SW 1271 (cell line): ENCODE data around the gene PRICKLE2.

Experiments used
- DNase-seq, 2 experiments: peaks; one replicate each; lab custom pipeline; 2025; lab: John Stamatoyannopoulos, UW

Gene PRICKLE2, protein sequence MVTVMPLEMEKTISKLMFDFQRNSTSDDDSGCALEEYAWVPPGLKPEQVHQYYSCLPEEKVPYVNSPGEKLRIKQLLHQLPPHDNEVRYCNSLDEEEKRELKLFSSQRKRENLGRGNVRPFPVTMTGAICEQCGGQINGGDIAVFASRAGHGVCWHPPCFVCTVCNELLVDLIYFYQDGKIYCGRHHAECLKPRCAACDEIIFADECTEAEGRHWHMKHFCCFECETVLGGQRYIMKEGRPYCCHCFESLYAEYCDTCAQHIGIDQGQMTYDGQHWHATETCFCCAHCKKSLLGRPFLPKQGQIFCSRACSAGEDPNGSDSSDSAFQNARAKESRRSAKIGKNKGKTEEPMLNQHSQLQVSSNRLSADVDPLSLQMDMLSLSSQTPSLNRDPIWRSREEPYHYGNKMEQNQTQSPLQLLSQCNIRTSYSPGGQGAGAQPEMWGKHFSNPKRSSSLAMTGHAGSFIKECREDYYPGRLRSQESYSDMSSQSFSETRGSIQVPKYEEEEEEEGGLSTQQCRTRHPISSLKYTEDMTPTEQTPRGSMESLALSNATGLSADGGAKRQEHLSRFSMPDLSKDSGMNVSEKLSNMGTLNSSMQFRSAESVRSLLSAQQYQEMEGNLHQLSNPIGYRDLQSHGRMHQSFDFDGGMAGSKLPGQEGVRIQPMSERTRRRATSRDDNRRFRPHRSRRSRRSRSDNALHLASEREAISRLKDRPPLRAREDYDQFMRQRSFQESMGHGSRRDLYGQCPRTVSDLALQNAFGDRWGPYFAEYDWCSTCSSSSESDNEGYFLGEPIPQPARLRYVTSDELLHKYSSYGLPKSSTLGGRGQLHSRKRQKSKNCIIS

DNA sequence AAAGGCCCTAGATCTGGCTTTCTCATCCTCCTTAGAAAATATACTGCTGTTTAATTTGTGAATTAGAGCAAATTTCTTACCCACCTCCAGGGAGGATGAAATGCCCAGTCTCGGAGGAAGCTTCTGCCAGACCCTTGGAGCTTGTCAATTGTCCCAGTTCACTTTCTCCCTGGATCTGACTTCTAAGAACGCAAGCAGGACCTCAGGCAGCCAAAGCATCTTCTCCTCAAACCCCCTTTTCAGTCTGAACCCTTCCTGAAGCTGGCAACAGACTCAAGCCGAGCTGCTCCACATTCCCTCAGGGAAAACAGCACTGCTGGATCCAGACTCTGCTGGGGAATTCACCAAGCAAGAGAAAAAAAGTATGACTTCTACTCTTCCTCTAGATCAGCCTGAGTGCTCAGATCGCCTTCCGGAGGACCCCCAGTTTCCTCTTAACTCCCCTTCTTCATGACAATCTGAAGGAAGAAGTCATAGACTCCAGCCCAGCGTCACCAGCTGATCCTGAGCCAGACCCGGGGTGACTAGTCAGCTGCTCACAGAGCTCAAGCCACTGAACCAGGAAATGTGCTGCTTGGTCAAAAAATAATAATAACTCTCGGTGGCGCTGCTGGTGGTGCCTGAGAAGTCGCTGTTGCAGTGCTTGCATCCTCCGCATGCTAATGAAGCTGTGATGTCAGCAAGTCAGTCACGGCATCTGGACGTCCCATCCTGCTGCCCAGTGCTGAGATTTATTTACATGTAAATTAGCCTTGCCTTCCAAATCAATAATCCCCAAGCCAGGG lies at the start of gene PRICKLE2:
Gene PRICKLE2 (minus strand): TSS at position 641 of the 785 bp plus-strand sequence. CDS start 26,539 bp downstream, outside the sequence.
- DNase-seq, result no peak

DNA sequence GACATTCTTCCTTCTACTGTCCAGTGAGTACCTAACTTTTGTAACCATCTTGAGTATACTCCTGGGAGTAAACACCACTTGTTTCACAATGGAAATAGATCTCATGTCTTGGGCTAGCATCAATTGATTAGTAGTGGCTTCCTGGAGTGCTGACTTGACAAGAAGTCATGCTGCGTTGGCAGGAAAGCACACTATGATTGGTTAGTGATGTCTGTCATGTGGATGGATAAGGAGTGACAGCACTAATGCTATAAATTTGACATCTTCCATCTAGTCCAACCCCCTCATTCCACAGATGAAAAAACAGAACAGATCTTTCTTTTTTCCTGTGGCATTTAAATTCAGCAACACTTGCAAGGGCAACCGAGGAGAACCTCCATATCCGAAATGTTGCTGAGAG lies 47.6 kb upstream of the PRICKLE2 start:
- no peak for DNase-seq

DNA sequence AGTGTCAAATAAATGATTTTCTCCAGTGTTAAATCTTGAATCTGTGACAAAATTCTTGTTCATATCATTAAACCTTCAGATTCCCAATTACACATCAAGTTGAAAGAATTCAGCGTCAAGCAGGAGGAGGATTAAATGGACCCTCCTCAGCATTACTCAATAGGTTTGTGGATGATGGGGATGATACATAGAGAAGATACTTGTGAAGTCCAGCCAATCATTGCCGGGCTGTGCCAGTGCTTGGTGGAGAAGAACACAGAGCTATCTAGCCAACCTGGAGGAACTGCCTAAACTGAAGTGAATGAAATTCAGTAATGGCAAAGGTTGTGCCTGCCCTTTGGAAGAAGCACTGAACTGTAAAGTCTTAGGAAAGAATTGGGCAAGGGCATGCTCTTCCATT lies 47.0 kb upstream of the PRICKLE2 start:
- DNase-seq, result no peak

DNA sequence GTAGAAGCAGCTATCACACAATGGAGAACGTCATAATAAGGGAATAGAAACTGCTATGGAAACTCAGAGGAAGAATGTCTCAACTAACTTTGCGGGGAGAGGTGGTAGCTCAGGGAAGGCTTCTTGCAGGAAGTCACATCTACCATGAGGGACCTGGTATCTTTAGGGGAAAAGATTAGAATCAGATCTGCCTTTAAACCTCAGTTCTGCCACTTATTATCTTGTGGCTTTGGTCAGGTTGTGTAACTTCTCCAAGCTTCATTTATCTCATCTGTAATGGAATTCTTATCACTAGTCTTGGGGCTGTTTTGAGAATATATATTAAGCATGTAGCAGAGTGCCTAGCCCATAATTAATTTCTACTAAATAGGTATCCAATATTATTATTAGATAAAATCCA lies 46.4 kb upstream of the PRICKLE2 start:
- no peak for DNase-seq

DNA sequence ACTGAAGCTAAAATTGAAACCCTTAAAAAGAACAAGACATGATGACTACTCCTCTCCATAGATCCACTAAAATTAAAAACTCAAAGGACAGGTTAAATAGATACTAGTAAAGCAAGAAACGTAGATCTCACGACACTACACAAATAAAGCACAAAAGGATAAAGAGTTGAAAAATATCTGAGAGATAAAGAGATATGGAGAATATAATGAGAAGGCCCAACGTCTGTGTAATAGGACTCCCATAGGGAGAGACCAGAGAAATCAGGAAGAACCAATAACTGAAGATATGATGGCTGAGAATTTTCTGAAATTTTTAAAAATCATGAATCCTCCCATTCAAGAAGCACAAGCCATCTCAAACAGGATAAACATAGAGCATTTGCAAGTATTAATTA lies 45.6 kb upstream of the PRICKLE2 start:
- no peak for DNase-seq

DNA sequence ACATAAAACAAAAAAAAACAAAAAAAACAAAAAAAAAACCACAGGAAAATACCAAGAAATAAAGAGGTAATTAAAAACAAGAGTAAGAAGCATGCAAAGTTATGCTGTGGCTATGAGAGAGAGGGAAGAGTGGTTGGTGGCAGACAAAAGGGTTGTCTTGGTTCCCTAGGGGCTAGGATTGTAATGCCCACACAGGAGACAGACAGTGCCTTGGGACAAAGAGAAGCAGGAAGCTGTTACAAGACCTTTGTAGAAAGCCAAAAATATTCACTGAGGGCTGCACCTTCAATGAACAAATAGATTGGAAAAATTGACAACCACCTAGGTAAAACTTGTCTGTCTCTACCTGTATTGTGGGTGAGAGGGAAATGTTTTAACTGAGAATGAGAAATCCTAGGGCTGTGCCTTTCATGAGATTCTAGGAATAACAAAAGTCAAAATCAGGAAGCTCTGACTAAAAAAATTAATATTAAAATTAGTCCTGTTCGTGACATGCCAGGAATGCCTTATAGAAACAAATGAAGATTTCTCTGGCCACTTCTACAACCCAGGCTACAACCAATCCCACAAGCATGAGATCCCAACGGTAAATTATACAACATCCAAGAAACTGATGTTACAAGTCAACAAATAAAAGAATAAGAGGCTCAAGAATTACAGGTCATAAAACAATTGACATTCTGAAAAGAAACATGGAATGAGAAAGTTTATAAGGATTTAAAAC lies 45.0 kb upstream of the PRICKLE2 start:
- DNase-seq, result no peak

DNA sequence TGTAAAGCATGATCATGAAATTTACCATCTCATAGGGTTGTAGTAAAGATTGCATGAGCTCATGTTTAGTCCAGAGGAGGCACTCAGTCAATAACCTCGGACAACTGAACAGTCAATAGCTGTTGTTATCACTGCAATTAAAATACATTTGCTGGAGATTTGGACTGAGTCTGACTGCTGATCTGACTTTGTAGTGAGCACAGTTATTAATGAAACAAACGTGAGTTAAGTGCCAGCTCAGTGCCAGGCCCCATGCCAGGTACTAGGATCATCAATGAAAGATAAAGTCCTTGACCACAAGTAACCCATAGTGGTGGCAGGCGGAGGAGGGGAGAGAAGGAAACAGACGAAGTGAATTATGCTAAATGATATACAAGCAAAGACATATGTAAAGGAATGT lies 43.7 kb upstream of the PRICKLE2 start:
- no peak for DNase-seq

DNA sequence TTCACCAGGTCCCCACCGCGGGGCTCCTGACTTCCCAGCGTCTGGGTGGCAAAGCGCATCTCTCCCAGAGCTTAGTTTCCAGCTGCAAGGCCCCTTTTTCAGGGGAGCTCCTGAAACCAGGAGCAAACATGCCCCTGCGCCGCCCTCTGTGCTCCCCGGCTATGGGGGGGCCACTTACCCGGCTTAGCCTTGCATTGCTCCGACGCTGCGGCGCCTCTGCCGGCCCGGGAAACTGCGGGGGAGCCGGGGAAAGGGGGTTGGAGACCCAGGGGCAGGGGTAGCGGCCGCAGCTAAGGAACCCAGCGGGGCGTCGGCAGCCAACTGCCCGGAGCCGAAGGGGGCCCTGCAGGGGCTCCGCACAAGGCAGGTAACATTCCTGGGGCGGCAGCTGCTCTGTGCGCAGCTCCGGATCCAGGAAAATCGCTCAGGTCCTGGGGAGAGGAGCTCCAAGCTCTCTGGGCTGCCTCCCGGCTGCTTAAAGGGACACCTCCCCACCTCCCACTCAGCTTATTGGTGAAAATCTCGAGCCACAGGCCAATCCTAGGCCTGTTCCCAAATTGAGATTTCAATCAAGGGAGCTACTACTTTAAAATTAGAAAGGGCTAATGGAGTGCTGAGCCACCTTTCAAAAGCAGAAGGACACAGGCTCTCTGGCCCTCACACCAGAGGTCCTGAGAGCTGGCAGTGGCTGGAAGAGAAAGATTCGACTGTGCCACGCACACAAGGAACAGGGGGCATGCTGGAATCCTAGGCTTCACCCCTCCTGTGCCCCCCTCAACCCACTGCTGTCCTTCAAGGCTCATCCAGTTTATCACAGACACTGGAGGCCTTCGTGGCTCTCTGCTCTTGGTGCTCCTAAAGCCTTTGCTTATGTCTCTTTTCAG lies 42.7 kb upstream of the PRICKLE2 start:
- no peak for DNase-seq

DNA sequence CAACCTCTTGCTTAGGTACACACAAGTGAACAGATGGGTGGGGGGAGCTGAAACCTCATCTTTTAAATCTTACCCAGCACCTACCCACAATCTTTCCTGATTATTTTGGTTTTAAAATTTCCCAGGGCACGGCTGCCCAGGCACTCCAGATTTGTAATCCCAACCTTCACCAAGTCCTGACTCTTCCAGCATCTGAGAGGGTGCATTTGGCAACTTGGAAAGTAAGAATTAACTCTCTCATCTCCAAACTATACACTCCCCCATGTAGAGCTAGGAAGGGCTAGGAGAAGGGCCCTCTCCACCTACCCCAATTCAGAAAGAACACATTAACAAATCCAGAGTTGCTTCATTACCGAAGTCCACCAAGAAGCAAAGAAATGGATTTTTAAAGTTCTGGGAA lies 41.7 kb upstream of the PRICKLE2 start:
- no peak for DNase-seq

DNA sequence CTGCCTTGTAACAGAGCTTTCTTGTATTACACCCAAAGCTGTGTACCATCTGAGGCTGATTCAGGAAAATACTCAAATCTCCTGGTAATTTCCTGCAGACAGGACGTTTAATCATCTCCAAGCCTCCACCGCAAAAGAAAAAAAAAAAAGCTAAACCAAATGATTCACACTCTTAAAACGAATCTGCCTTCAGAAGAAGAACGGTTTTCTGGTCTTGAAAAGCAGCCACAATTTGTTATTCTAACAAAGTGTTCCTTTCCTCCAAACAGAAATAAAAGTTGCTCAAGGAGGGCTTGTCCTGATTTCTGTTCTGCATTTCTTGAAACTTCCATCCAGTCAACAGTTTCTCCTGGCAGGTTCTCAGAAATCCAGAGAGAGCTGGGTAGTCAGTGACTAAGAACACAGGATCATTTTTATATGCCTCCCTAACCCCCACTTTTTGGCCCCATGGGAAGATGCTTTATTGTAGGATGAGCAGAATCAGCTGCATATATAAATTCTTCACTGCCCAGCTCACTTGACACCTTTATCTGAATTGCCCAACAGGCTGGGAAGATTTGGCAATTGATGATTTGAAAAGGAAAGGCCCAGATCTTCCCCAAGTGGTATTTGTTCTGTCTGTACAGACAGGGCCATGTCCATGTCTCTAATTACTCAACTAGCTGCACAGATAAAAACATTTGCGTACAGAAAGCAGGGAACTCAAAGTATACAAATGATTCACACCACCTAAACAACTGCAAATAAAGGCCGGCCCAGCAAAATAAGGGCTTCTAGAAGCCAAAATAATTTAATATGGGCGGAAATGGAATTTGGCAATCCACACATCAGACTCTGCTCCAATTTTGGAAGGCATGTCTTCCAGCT lies 41.0 kb upstream of the PRICKLE2 start:
- no peak for DNase-seq

DNA sequence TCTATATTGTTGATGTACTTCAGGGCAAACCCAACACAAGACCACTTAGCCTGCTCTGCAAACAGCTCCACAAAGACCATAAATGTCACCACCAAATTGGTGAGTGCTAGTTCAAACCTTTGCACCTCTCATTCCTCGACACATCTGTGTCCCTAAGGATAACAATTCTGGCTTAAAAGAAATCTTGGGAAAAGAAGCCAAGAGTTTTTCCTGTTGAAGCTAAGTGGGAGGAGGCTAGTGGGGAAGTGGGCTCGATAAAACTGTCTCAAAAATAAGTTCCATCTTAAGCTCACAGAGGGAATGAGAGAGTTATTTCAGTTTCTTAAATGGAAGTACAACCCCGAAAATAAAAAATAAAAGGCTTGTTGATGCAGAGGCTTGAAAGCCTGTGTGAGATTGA lies 40.4 kb upstream of the PRICKLE2 start:
- DNase-seq, result no peak

DNA sequence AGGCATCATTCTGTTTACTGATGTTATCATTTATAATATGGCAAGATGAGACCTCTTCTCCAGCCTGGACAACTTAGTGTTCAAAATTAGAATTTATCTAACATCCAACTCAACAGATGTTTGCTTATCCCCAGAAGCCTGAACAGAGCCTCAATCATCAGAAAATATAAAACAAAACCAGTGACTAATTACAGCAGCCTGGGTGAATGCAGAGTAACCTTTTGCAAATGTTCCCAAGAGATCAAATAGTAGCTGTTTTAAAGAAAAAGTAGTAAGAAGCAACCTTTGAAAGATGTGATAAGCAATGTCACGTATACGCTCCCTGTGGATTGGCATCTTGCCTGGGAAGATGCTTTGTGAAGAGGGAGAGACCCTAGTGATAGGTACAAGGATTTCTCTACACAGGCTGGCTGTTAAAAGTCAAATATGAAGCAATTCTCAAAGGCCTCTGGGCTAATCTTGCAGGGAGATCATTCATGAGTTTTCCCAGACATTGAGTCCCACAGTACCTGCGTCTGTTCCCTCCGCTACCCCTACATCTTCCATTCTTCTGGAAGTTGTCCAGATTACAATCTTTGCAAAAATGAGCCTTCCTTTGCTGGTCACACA lies 39.3 kb upstream of the PRICKLE2 start:
- DNase-seq, result no peak

DNA sequence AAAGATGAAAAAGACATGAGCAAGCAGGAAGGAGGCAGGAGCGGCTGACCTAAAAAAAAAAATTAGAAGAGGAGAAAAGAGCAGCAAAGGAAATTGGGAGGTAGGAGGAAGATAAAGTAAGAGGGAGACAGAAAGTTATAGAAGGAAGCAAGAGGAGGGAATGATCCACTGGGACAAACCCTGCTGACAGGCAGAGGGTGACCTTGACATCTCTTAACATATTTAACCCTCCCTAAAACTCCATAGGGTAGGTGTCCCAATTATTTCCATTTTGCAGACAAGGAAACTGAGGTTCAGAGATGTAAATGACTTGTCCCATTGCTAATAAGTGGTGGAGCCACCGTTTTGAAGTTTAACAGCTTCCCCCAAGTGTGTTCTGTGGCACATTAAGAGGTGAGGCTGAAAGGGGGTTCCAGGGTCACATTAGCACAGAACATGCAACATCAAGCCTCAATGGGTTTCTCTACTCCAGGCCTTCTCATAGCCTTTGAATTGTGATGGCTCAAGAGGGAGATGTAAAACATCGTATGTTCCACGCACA lies 37.4 kb upstream of the PRICKLE2 start:
- DNase-seq, result no peak

DNA sequence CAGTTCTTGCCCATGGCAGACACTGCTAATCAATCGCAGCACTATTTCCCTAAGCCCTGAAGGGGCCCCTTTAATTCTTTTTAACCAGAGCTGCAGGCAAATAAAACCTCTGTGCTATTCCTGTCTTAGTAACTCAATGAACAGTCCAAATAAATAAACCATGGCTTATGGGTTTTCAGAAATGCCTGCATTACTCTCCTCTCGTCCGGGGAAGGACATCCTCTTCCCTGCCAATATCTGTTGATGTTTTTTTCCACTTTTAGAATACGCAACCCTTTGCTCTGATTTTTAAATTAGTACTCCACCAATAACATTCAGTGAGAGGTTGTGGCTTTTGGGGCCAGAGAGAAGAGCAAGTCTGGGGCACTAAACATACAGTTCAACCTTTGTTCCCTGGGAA lies 35.2 kb upstream of the PRICKLE2 start:
- no peak for DNase-seq

DNA sequence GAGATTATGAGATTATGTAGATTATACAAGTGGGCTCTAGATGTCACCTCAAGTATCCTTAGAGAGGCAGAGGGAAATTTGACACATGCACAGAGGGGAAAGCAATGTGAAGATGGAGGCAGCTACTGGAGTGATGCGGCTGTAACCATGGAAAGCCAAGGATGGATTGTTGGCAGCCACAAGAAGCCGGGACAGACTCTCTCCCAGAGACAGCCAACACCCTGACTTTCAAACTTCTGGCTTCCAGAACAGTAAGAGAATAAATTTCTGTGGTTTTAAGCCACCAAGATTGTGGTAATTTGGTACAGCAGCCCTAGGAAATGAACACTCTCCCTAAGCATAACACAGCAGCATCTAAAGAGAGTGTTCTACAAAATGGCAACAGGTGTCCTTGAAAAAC lies 34.4 kb upstream of the PRICKLE2 start:
- no peak for DNase-seq

DNA sequence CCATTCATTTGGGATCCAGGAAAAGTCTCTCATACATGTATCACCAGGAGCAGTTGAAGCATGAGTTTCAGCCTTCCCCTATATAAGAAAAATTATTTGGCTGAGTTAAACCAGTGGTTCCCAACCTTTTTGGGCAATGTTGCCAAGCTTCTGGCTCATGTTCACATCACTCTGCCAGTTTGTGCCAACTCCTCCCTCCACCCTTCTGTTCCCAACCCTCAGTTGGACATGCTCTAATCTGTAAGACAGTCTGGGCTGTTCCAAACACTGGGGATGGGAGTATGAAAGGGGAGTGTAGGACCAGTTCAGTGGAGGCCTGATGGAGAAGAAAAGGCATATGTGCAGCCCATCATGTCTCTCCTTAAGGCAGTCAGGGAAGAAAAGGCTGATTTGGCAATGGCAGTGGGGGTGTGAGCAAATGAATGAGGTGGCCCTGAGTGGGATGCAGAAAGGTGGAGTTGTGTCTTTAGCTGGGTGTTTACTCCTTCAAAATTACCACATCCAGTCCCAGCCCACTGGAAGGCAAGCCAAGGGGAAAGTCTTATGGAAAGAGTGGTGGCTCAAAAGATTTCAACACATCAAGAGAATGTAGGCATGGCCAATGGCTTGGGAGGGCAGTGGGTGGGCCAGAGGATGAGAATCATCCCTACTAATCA lies 32.0 kb upstream of the PRICKLE2 start:
- no peak for DNase-seq

DNA sequence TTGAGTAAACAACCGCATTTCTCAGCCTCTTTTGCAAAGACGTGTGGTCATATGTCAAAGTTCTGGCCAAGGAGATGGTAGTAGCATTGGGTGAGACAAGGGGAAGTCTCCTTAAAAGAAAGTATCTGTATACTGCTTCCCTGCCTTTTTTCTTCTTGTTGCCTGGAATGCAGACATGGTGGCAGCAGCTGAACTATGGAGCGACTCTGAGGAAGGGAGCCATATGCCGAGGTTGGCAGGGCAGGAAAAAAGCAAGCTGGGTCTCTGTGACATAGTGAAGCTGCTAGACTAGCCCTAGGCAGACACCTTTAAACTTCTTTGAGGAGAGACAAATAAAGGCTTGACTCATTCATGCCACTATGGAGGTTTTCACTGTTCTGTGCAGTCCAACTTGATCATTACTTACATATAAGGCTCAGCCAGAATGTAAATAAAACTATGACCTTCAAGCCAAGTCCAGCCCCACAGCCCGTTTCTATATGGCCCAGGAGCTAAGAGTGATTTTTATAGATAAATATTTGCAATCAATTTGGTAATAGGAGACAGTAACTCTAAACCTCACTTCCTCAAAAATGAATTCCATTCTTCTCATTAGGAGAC lies 30.6 kb upstream of the PRICKLE2 start:
- no peak for DNase-seq

DNA sequence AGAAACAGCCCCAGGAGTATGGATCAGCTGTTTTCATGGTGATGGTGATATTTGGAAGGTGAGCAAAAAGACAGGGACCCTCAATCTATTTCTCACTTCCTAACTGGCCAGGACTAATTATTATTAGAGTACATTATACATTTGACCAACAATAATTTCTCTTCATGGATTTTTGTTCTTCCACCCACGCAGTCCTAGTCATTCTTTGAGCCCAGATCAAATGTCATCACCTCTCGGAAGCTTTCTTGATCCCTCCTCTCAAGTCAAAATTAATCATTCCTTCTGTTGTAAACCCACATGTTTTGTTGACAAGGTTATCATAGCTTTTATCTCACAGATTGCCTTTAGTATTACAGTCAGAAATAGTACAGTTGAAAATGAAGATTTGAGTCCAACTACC lies 29.2 kb upstream of the PRICKLE2 start:
- peak in 1 of 2 experiments; percentile 0 for DNase-seq
